HepG2 (cell line): ENCODE measurements around the gene ESF1. TPM values are rescaled to one million over a fixed set of nuclear protein-coding genes. Genes with fewer than 3 reads are reported as not detected.

Source experiments
- HDAC6 ChIP-seq: fragments of 200-600 bp; sonication (generic); IDR thresholded peaks from 2 replicates; pipeline ENCODE4 v1.7.0; 2017; ENCODE audit warnings: mild to moderate bottlenecking, antibody characterized with exemption, low read length, low read depth
- HMG20A ChIP-seq: IDR thresholded peaks from 2 replicates; pipeline ENCODE4 v1.6.1; 2016; ENCODE audit warnings: borderline replicate concordance
- HMGA1 ChIP-seq: sonication (generic); formaldehyde crosslinking; conservative IDR thresholded peaks from 2 replicates; pipeline ENCODE4 v1.4.0; 2020; ENCODE audit warnings: missing genetic modification reagents
- MAX ChIP-seq: IDR thresholded peaks from 2 replicates; pipeline ENCODE4 v1.6.1; 2012; ENCODE audit warnings: inconsistent platforms
- MED13 ChIP-seq: sonication (generic); formaldehyde crosslinking; IDR thresholded peaks from 2 replicates; pipeline ENCODE4 v1.5.0; 2020; ENCODE audit warnings: missing genetic modification reagents
- MEF2D ChIP-seq: sonication (generic); formaldehyde crosslinking; IDR thresholded peaks from 2 replicates; pipeline ENCODE4 v1.5.1; 2020; ENCODE audit warnings: mild to moderate bottlenecking, missing genetic modification reagents
- NBN ChIP-seq: fragments of 450-650 bp; conservative IDR thresholded peaks from 2 replicates; pipeline ENCODE4 v1.6.1; 2017
- RERE ChIP-seq: IDR thresholded peaks from 2 replicates; pipeline ENCODE4 v1.6.1; 2016; ENCODE audit warnings: low read depth, missing genetic modification reagents, missing compliant biosample characterization
- RXRB ChIP-seq: IDR thresholded peaks from 2 replicates; pipeline ENCODE4 v1.6.1; 2016; ENCODE audit warnings: borderline replicate concordance, missing genetic modification reagents, missing compliant biosample characterization
- SIX4 ChIP-seq: sonication (generic); formaldehyde crosslinking; IDR thresholded peaks from 2 replicates; pipeline ENCODE4 v1.4.0; 2020; ENCODE audit warnings: missing genetic modification reagents
- SNAPC2 ChIP-seq: sonication (generic); formaldehyde crosslinking; IDR thresholded peaks from 2 replicates; pipeline ENCODE4 v1.8.1; 2022; ENCODE audit warnings: mild to moderate bottlenecking, missing genetic modification reagents
- SNRNP70 ChIP-seq: fragments of 200-400 bp; formaldehyde crosslinking; IDR thresholded peaks from 2 replicates; pipeline ENCODE4 v1.6.1; 2017; ENCODE audit warnings: mild to moderate bottlenecking, low read depth, low read length, moderate library complexity
- SP4 ChIP-seq: sonication (generic); formaldehyde crosslinking; IDR thresholded peaks from 2 replicates; pipeline ENCODE4 v1.8.1; 2023; ENCODE audit warnings: mild to moderate bottlenecking, missing genetic modification reagents
- STAG1 ChIP-seq: sonication (generic); formaldehyde crosslinking; IDR thresholded peaks from 2 replicates; pipeline ENCODE4 v1.4.0; 2020; ENCODE audit warnings: missing genetic modification reagents
- TEF ChIP-seq: sonication (generic); formaldehyde crosslinking; IDR thresholded peaks from 2 replicates; pipeline ENCODE4 v1.5.0; 2020; ENCODE audit warnings: missing genetic modification reagents
- ZBTB37 ChIP-seq: sonication (generic); formaldehyde crosslinking; IDR thresholded peaks from 2 replicates; pipeline ENCODE4 v1.4.0; 2020; ENCODE audit warnings: mild to moderate bottlenecking, missing genetic modification reagents
- ZEB1 ChIP-seq: IDR thresholded peaks from 2 replicates; pipeline ENCODE4 v1.6.1; 2012; ENCODE audit warnings: mild to moderate bottlenecking, low read depth, inconsistent platforms; ENCODE audit not compliant: insufficient replicate concordance
- ZFP36 ChIP-seq: fragments of 150-350 bp; IDR thresholded peaks from 2 replicates; pipeline ENCODE4 v1.6.1; 2018; ENCODE audit warnings: borderline replicate concordance, low read length, low read depth; ENCODE audit not compliant: partially characterized antibody
- ZNF138 ChIP-seq: sonication (generic); formaldehyde crosslinking; IDR thresholded peaks from 2 replicates; pipeline ENCODE4 v1.5.0; 2020; ENCODE audit warnings: mild to moderate bottlenecking, low read depth, missing genetic modification reagents
- ZNF3 ChIP-seq: IDR thresholded peaks from 2 replicates; pipeline ENCODE4 v1.7.0; 2017; ENCODE audit warnings: inconsistent platforms
- ZNF577 ChIP-seq: sonication (generic); formaldehyde crosslinking; IDR thresholded peaks from 2 replicates; pipeline ENCODE4 v1.4.0; 2020; ENCODE audit warnings: mild to moderate bottlenecking, low read depth, missing genetic modification reagents, borderline replicate concordance
- polyA plus RNA-seq, 8 experiments: library from polyadenylated mRNA; depleted of rRNA in 3 of 8; stranded (reverse) in 7 of 8; unstranded in 1 of 8; fragments of >200 nt; fragmentation: Illumina TruSeq in 4 of 8; extraction: Trizol in 4 of 8; gene quantifications; 2 replicates each; pipeline versions ENCODE4 v1.2.1 to v1.2.3, GENCODE V29; 2011 to 2016; ENCODE audit warnings: low read depth in 4 of 8, missing spikeins in 1 of 8, mixed read lengths in 1 of 8; ENCODE audit not compliant: insufficient read depth in 1 of 8
- total RNA-seq, 5 experiments: library from RNA; depleted of rRNA; stranded (reverse); fragments of >200 nt; fragmentation: Illumina TruSeq; extraction: Trizol; gene quantifications; 2 replicates each; pipeline ENCODE4 v1.2.3, GENCODE V29; 2016; ENCODE audit warnings: low read depth in 1 of 5
- TF ChIP-seq, protein P1 (sequence below): sonication (generic); formaldehyde crosslinking; IDR thresholded peaks from 2 replicates; pipeline ENCODE4 v1.4.0; 2020; ENCODE audit warnings: missing genetic modification reagents

Gene ESF1
- total and polyA plus RNA-seq, 2 of the 13 experiments (the other 11 are each of a cell fraction or from before 2014, with no cell fraction given), result 7.3 to 66.9 TPM

- TF ChIP-seq ZFP36 (no peak), SNAPC2 (CRISPR knock-in tag) (0 out of 2 replicates have a peak, but pooled peaks have one; percentile 89), MED13 (CRISPR knock-in tag) (peak; percentile 81), ZNF3 (CRISPR knock-in tag) (peak; percentile 76), ZNF138 (peak; percentile 99), ZBTB37 (CRISPR knock-in tag) (peak; percentile 67; the same call in 1 of the 2 replicates), ZEB1 (no peak), ZNF577 (CRISPR knock-in tag) (no peak), HDAC6 (no peak), SIX4 (CRISPR knock-in tag) (peak; percentile 92), MEF2D (peak; percentile 70; the same call in 1 of the 2 replicates), SP4 (CRISPR knock-in tag) (peak; percentile 48; the same call in 1 of the 2 replicates), HMG20A (peak; percentile 81), SNRNP70 (no peak), RERE (peak; percentile 85), MAX (peak; percentile 100), STAG1 (CRISPR knock-in tag) (no peak; the same call in 1 of the 2 replicates), TEF (CRISPR knock-in tag) (peak; percentile 91), NBN (no peak), RXRB (CRISPR knock-in tag) (peak; percentile 87), HMGA1 (CRISPR knock-in tag) (no peak)
- TF ChIP-seq, protein P1, sequence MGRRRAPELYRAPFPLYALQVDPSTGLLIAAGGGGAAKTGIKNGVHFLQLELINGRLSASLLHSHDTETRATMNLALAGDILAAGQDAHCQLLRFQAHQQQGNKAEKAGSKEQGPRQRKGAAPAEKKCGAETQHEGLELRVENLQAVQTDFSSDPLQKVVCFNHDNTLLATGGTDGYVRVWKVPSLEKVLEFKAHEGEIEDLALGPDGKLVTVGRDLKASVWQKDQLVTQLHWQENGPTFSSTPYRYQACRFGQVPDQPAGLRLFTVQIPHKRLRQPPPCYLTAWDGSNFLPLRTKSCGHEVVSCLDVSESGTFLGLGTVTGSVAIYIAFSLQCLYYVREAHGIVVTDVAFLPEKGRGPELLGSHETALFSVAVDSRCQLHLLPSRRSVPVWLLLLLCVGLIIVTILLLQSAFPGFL (CRISPR knock-in tag), result peak; percentile 70; the same call in 1 of the 2 replicates
Measured at GRCh38 chr20:13784893-13785715, at the start of gene ESF1, which contains the start of gene NDUFAF5 (continued).
